Spleen (tissue), 7 donors: ENCODE results near the gene ARHGEF5.
"Not testable (repeated sequence)": the region's sequence is repeated elsewhere in the genome, so short reads cannot be mapped to it uniquely, and the experiment has no call there.

Experiments used
- CTCF ChIP-seq, 11 experiments: fragments of 200-600 bp in 7 of 11; fragments of 450-650 bp in 4 of 11; sonication (generic) in 4 of 11; IDR thresholded peaks in 8 of 11; conservative IDR thresholded peaks in 3 of 11; 1 replicate in 7 of 11; 2 replicates in 4 of 11; pipeline versions ENCODE4 v1.4.0 to v1.8.0; 2016 to 2021; ENCODE audit warnings: antibody characterized with exemption in 11 of 11, inconsistent platforms in 4 of 11, mild to moderate bottlenecking in 1 of 11
- POLR2A ChIP-seq, 3 donors: fragments of 450-650 bp; IDR thresholded peaks; one replicate each; pipeline ENCODE4 v1.5.1; 2017; ENCODE audit warnings: antibody characterized with exemption in 3 of 3, mild to moderate bottlenecking in 1 of 3
- POLR2AphosphoS5 ChIP-seq, 3 donors: sonication (generic); formaldehyde crosslinking; IDR thresholded peaks; one replicate each; pipeline ENCODE4 v1.5.1; 2017; ENCODE audit warnings: antibody characterized with exemption in 3 of 3
- donor health status: DM: no; HTN: no; CAD: no; lungs with moderate emphysema.
- donor health status: DM: no; HTN: no; CAD: no.
- donor health status: DM: no; HTN: no; CAD: no.

- not testable (repeated sequence) for TF ChIP-seq CTCF (IDR thresholded peaks at IDR 0.05 in 8 of 11, conservative IDR thresholded peaks at IDR 0.05 in 3 of 11); POLR2AphosphoS5 (IDR thresholded peaks at IDR 0.05); POLR2A (IDR thresholded peaks at IDR 0.05)
Observed at GRCh38 chr7:144323359-144323758, 31.8 kb upstream of the ARHGEF5 start.
